ENCODE measurements around the gene FZD2. TPM values are rescaled to one million over a fixed set of nuclear protein-coding genes. Genes with fewer than 3 reads are reported as not detected.

FZD2 gene
- total and polyA plus RNA-seq, 2 experiments from 2014 or later, result 7.1 to 21.4 TPM

DNA sequence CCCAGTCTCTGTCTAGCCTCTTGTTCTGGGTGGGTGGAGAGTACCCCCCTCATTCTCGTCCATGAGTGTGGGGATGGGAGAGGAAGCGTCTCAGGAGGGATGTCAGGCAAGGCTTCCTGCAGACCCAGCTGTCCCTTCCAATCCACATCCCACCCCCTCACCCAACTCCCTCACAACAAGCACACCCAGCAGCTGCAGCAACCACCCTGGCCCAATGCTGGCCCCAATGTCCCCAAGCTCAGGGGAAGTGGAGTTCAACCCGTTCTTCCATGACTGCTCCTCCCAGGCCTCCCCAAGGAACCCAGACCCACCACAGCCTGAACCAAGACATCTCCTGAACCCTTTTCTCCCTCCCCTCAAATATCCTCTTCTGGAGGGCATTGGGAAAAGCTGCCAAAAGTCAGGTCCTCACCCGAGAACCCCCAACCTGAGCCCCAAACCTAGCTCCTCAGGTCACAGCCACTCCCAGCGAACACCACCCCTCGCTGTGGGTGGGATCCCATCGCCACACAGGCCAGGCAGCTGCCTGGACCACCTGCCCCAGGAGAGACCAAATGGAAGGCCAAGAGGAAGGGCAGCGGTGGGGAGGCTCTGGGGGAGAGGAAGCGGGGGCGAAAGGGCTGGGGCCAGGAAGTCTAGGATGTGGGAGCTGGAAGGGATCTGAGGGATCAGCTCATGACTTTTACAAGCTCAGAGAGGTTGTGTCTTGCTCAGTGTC, 47.6 kb downstream of the FZD2 start:
- no peak overlapping the region for H3K27ac ChIP-seq
- no peaks in the 10 kb centered on the region for H4K20me1 ChIP-seq (ENCODE audit: insufficient read depth)
- WGBS, 2 experiments (ENCODE audit: low coverage in 1 of 2, low lambda C conversion rate in 2 of 2, missing lambda C conversion rate in 2 of 2), result 88% methylated on average over 7 to 10 of the region's 10 CpGs
- H3K9me2 ChIP-seq (ENCODE audit: insufficient read depth), result no peaks in the 10 kb centered on the region
- no peak overlapping the region for H2AFZ ChIP-seq
- no peaks in the 10 kb centered on the region for H3F3A ChIP-seq (ENCODE audit: insufficient read depth)
- DNase-seq, result no peak
- H3K79me2 ChIP-seq (ENCODE audit: insufficient read depth), result no peaks in the 10 kb centered on the region
- no peaks in the 10 kb centered on the region for H3K36me3 ChIP-seq (ENCODE audit: low read depth)
- no peak overlapping the region for H3K4me2 ChIP-seq (ENCODE audit: unreplicated experiment)
- H3K9ac ChIP-seq, result no peak overlapping the region
- peaks cover 14% of the 10 kb centered on the region for H3K4me1 ChIP-seq (ENCODE audit: insufficient read depth)
- in situ Hi-C loops (cut with MboI), result no loop called here
- no peaks in the 10 kb centered on the region for H3K9me3 ChIP-seq (ENCODE audit: low read depth)
- H3K27me3 ChIP-seq (replicated peaks; ENCODE audit: insufficient read depth), result no peaks in the 10 kb centered on the region
- TF ChIP-seq EZH2phosphoT487 (IDR thresholded peaks at IDR 0.05; ENCODE audit: insufficient read depth, low read depth) (no peak), EZH2 (IDR thresholded peaks at IDR 0.05; ENCODE audit: insufficient read depth, poor library complexity, severe bottlenecking) (no peak)
- no peak overlapping the region for H3K4me3 ChIP-seq

- no peak overlapping the region for H2AFZ ChIP-seq
- no peak for TF ChIP-seq EZH2phosphoT487 (IDR thresholded peaks at IDR 0.05; ENCODE audit: insufficient read depth, low read depth)
- TF ChIP-seq EZH2 (IDR thresholded peaks at IDR 0.05; ENCODE audit: insufficient read depth, poor library complexity, severe bottlenecking), result no peak
- WGBS, 2 experiments (ENCODE audit: low coverage in 1 of 2, low lambda C conversion rate in 2 of 2, missing lambda C conversion rate in 2 of 2), result 91 to 92% methylated on average over 11 of the region's 11 CpGs
Measured at GRCh38 chr17:44606658-44607057, 49.4 kb downstream of the FZD2 start.

DNA sequence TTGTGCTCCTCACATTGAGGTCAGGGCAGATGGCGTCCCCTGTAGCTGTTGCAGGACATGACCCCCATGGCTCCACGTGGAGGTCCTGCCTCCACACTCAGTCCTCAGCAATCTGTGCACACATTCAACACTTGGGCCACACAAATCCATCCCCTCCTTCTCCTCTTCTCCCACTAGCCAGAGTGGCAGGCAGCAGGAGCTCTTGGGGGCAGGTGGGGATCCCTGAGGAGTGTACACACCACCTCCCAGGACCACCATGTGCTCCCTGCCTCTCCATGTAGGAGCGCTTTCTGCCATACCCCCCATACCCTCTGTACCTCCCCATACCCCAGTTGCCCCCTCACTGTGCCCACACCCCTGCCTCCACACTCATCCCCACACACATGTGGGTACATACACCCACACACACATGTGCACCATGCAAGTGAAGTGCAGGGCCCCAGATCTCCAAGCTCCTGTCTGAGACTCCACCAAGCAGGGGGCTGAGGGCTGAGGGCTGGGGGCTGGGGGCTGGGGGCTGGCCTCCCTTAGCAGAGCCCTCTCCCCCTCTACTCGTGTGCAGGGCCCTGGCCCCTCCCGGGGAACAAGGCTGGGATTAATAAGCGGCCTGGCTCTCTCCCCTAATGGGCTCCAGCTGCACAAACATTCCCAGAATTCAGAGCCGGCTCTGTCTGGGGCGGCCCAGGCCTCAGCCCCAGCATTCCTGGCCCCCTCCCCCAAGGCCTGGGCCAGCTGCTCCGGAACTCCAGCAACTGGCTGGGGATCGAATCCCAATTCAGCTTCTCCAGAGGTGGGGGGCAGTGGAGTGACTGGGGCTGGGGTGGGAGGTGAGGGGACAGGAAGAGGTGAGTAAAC, 50.8 kb downstream of the FZD2 start:
- DNase-seq, result peak; percentile 61
- Histone ChIP-seq H3K79me2 (ENCODE audit: insufficient read depth) (no peaks in the 10 kb centered on the region), H3K4me2 (ENCODE audit: unreplicated experiment) (no peak overlapping the region), H4K20me1 (ENCODE audit: insufficient read depth) (no peaks in the 10 kb centered on the region), H3K4me3 (no peak overlapping the region), H3K4me1 (ENCODE audit: insufficient read depth) (peaks cover 17% of the 10 kb centered on the region), H3K9ac (no peak overlapping the region), H3K36me3 (ENCODE audit: low read depth) (no peaks in the 10 kb centered on the region), H3K9me2 (ENCODE audit: insufficient read depth) (no peaks in the 10 kb centered on the region), H3F3A (ENCODE audit: insufficient read depth) (no peaks in the 10 kb centered on the region), H3K27me3 (replicated peaks; ENCODE audit: insufficient read depth) (no peaks in the 10 kb centered on the region), H2AFZ (peak overlapping the region; percentile 54), H3K27ac (no peak overlapping the region), H3K9me3 (ENCODE audit: low read depth) (no peaks in the 10 kb centered on the region)
- in situ Hi-C loops (cut with MboI), result no loop called here
- no peak for TF ChIP-seq EZH2phosphoT487 (IDR thresholded peaks at IDR 0.05; ENCODE audit: insufficient read depth, low read depth)
- no peak for TF ChIP-seq EZH2 (IDR thresholded peaks at IDR 0.05; ENCODE audit: insufficient read depth, poor library complexity, severe bottlenecking)
- WGBS, 2 experiments (ENCODE audit: low coverage in 1 of 2, low lambda C conversion rate in 2 of 2, missing lambda C conversion rate in 2 of 2), result 23 to 27% methylated on average over 9 to 10 of the region's 10 CpGs

More at GRCh38 chr17:44606658-44607057, 49.4 kb downstream of the FZD2 start:
- H3K27ac ChIP-seq, result no peak overlapping the region
- H4K20me1 ChIP-seq (ENCODE audit: insufficient read depth), result no peaks in the 10 kb centered on the region
- DNase-seq, result no peak
- H3K9me3 ChIP-seq (ENCODE audit: low read depth), result no peaks in the 10 kb centered on the region
- H3K79me2 ChIP-seq (ENCODE audit: insufficient read depth), result no peaks in the 10 kb centered on the region
- no peak overlapping the region for H3K4me3 ChIP-seq
- H3K9ac ChIP-seq, result no peak overlapping the region
- H3F3A ChIP-seq (ENCODE audit: insufficient read depth), result no peaks in the 10 kb centered on the region
- H3K27me3 ChIP-seq (replicated peaks; ENCODE audit: insufficient read depth), result no peaks in the 10 kb centered on the region
- in situ Hi-C loops (cut with MboI), result no loop called here
- peaks cover 17% of the 10 kb centered on the region for H3K4me1 ChIP-seq (ENCODE audit: insufficient read depth)
- H3K4me2 ChIP-seq (ENCODE audit: unreplicated experiment), result no peak overlapping the region
- H3K36me3 ChIP-seq (ENCODE audit: low read depth), result no peaks in the 10 kb centered on the region
- H3K9me2 ChIP-seq (ENCODE audit: insufficient read depth), result no peaks in the 10 kb centered on the region

DNA sequence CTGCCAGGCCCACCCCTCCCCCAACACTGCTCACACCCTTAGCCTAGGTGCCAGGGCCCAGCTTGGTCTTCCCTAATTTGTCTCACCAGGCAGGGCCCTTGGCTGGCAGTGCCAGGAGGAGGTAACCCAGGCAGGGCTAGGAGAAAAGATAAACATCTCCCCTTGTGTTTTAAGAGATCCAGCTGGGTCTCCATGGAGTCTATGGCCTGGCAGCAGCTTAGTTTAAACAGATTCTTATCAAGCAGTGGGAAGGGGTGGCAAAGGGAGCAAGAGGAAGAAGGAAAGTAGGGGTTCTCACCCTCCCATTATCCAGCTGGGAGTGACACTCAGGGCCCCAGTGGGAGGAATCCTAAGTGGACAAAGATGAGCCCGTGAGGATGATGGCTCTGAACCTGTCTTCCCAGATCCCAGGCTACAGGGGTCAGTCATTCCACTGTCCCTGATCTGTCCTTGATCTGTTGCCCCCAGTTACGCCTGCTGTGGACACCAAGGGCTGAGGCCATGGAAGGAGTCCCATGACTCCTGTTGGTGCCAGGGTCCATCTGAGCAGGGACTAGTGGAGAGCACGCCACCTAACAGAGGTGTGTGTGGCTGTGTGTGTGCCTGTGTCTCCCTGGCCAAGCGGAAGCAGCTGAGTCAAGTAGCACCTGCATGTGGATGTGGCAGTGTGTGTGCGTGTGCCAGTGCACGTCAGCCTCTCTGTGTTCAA, 51.6 kb downstream of the FZD2 start:
- H3K36me3 ChIP-seq (ENCODE audit: low read depth), result no peaks in the 10 kb centered on the region
- WGBS, 2 experiments (ENCODE audit: low coverage in 1 of 2, low lambda C conversion rate in 2 of 2, missing lambda C conversion rate in 2 of 2), result 92 to 99% methylated on average over 6 of the region's 6 CpGs
- no peaks in the 10 kb centered on the region for H3K9me3 ChIP-seq (ENCODE audit: low read depth)
- no peaks in the 10 kb centered on the region for H3F3A ChIP-seq (ENCODE audit: insufficient read depth)
- H3K79me2 ChIP-seq (ENCODE audit: insufficient read depth), result no peaks in the 10 kb centered on the region
- no peak for DNase-seq
- H3K27ac ChIP-seq, result no peak overlapping the region
- no peaks in the 10 kb centered on the region for H4K20me1 ChIP-seq (ENCODE audit: insufficient read depth)
- no peak for TF ChIP-seq EZH2 (IDR thresholded peaks at IDR 0.05; ENCODE audit: insufficient read depth, poor library complexity, severe bottlenecking)
- no peak for TF ChIP-seq EZH2phosphoT487 (IDR thresholded peaks at IDR 0.05; ENCODE audit: insufficient read depth, low read depth)
- H3K4me2 ChIP-seq (ENCODE audit: unreplicated experiment), result no peak overlapping the region
- peaks cover 17% of the 10 kb centered on the region for H3K4me1 ChIP-seq (ENCODE audit: insufficient read depth)
- H3K27me3 ChIP-seq (replicated peaks; ENCODE audit: insufficient read depth), result no peaks in the 10 kb centered on the region
- no peaks in the 10 kb centered on the region for H3K9me2 ChIP-seq (ENCODE audit: insufficient read depth)
- peak overlapping the region; percentile 54 for H2AFZ ChIP-seq
- no peak overlapping the region for H3K4me3 ChIP-seq
- in situ Hi-C loops (cut with MboI), result no loop called here
- H3K9ac ChIP-seq, result no peak overlapping the region
